ENCODE measurements around the gene CHSY3. TPM values are rescaled to one million over a fixed set of nuclear protein-coding genes. Genes with fewer than 3 reads are reported as not detected.

CHSY3 gene
- polyA plus RNA-seq (2013, experiment 1 of 2; ENCODE audit: insufficient read length): 17.7 TPM
- polyA plus RNA-seq (2013, experiment 2 of 2; ENCODE audit: insufficient read length): 28.5 TPM

DNA sequence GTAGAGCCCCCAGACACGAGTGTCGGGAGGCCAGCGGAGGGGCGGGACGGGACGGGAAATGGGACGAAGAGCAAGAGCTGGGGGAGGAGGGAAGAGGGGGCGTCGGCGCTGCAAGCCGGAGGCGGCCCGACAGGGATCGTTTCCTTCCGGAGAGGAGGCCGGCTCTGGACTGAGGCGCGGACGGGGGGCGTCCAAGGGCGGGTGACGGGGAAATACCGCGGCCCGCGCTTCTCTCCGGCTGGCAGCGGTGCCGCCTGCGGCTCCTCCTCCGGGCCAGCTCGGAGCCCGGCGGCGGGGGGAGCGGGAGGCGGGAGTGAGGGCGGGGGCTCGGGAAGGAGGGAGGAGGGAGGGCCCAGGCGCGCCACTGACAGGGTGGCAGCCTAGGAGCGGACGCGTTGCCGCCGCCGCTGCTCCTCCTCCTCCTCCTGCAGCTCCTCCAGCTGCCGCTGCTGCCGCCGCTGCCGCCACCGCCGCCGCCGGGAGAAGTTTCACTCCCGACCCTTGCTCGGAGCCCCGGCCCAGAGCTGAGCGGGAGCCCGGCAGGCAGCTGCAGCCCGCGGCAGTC lies at the start of gene CHSY3:
Gene CHSY3, plus strand, starts transcription at position 364 of the 565 bp plus-strand sequence.
- DNase-seq: peak; percentile 91

DNA sequence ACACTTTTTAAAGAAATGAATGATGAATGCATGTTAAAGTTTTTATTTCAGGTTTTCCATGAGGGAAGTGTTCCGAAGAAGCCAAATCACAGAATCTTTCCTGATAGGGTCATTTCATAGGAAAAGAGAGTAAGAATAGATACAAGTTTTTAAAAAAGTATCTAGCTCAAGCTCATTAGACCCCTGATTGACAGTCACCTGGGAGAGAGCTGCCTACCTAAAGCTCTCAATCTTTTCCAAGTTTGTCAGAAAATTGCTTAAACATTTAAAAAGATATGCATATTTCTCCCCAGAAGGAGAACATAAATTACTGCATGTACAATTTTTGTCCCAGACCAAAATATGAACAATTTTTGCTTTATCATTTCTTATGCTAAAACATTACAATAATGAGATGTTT lies 47.9 kb upstream of the CHSY3 start:
- no peak for DNase-seq

DNA sequence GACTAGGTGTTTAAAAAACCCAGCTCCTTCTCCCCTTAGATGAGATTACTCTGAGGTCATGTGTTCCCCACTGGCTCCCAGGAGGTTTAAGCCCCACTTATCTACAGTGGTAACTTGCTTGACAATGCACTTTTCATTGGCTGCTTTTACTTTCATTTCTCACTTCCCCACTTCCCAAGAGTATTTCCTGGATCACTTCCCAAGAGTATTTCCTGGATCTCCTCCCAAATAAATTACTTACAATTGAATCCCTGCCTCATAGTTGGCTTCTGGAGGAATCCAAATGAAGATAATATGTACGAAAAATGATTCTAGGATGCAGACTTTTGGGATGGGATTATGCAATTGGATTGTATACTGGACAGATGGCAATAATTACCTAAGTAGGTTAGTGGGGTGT lies 47.1 kb upstream of the CHSY3 start:
- DNase-seq: no peak

DNA sequence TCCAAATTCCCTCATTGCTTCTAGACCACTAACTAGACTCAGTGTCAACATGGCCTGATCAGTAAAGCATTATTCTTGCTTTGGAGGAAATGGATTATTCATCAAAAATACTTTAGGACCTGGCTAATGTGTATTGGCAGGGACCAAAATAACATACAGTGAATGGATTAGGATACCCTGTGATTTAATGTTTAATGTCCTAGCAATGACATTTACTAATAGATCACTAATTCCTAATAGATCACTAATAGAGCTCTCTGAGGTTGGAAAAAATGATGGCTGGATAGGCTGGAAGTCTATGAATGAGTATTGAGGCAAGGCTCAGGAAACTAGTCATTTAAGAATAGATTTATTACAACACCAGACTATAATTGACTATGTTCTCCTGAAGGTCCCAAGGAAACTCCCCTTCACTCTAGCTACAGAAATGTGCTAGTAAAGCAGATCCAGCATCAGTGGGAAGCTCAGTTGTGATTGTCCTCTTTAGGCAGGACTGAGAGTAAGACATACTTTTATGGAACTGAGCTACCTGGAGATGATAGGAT lies 46.1 kb upstream of the CHSY3 start:
- no peak for DNase-seq

DNA sequence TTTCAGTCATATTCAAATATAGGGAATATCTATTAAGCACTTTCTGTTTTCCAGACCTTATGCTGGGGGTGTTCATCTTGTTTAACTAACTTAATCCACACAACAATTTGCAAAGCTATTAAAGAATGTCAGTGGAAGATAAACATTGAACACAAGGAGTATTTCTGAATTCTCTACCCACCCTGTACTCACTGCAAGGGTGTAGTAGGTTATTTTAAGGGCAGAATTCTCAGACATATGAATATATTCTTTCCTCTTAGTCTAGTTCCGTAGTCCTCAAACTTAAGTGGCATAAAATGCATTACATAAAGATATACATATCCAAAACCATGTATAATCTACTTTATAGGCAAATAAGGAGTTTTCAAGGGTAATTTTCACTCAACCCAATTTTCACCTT lies 19.9 kb upstream of the CHSY3 start:
- DNase-seq: no peak

DNA sequence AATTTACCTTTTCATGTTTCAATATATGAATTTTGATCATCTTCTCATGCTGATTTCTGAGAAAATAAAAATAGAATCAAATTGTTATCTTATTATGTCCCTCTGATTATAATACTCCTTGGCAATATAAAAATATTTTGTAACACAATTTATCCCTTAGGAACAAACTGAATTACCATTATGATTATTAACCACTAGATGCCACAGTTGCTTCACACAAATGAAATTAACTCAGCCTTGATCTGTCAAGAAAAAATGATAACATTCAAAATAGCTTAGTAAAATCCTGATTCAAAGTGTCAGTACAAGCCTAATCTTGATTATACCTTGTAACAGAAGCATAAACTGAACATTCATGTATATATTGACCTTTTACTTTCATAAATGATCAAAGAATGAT lies 4.8 kb upstream of the CHSY3 start:
- DNase-seq: peak; percentile 46

DNA sequence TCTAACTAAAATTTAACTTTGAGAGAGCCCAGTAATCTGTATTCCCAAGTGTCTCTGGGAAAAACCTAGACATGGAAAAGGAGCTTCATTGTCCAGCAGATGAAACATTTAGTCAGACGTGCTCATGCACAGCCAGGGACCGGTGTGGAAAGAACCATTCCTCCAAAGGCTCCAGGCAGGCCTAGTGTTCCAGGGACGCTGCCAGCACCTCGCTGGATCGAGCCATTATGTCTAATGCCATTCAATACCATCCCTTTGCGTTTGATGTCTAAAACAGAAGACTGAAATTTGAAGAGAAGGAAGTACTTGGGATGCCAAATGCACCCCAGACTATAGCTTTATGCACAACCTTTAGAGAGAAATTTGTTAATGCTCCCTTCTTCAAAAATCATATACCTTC lies 1.4 kb upstream of the CHSY3 start:
- DNase-seq: no peak

DNA sequence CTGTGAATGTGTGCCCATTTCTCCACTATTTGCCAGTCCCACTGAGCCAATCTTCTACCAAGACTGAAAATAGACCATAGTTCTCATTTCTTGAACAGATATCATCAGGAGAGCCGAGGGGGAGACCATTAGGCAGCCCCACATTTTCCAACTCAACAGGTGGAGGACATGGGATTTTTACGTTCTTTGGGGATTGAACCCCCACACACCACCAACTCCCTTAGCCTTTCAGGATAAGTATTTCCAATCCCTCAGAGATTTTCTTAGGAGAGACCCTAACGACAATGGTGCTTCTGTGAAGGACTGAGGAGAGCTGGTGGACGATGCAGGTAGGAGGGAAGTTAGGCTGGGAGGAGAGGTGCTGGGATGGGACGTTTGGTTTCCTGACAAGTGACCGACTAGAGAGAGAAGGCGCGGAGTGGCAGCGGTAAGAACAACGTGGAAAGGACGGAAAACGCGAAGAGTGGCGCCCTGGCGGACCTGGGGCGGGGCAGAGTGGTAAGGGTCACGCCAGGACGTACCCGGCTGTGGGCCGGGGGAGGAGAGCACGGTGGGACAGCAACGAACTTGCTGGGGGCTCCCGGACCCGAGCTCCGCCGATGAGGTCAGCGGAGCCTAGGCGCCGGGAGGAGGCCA lies 681 bp upstream of the CHSY3 start:
- DNase-seq: no peak

DNA sequence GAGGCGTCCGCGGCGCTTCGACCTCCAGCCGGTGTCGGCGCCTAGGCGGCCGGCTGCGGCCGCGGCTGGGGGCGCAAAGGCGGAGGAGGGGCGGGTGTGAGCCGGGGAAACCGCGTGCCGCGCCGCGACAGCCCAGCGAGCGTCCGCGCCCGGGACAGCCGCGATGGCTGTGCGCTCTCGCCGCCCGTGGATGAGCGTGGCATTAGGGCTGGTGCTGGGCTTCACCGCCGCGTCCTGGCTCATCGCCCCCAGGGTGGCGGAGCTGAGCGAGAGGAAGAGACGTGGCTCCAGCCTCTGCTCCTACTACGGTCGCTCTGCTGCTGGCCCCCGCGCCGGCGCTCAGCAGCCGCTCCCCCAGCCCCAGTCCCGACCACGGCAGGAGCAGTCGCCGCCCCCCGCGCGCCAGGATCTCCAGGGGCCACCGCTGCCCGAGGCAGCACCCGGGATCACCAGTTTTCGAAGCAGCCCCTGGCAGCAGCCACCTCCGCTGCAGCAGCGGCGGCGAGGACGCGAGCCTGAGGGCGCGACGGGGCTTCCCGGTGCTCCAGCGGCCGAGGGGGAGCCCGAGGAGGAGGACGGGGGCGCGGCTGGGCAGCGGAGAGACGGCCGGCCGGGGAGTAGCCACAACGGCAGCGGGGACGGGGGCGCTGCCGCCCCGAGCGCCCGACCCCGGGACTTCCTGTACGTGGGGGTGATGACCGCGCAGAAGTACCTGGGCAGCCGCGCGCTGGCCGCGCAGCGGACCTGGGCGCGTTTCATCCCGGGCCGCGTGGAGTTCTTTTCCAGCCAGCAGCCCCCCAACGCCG lies 605 bp downstream of the CHSY3 start:
- DNase-seq: peak; percentile 28

DNA sequence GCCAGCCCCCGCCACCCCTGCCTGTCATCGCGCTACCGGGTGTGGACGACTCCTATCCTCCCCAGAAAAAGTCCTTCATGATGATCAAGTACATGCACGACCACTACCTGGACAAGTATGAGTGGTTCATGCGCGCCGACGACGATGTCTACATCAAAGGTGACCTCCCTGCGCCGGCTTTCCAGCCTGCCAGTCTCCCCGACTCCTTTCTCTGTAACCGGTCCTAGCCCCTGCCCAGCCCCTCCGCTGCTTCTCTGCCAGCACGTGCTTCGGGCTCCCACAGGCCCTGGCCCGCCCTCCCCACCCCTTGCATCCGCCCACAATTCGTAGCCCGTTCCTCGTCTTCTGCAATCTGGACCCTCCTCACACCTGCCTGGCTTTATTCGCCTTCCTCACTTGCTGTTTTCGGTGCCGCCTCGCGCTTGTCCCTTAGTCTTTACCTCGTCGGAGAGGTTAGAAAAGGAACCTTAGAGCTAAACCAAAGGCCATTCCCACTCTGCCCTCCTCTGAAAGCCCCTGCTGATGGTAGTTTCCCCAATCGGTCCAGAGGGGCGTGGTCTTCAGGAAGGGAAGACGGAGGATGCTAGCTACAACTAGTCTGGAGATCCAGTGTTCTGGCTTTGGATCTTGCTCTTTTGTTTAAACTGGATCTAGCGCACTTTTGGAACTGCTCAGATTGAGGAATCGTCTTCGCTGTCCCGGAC lies 1.4 kb downstream of the CHSY3 start:
- peak; percentile 36 for DNase-seq

DNA sequence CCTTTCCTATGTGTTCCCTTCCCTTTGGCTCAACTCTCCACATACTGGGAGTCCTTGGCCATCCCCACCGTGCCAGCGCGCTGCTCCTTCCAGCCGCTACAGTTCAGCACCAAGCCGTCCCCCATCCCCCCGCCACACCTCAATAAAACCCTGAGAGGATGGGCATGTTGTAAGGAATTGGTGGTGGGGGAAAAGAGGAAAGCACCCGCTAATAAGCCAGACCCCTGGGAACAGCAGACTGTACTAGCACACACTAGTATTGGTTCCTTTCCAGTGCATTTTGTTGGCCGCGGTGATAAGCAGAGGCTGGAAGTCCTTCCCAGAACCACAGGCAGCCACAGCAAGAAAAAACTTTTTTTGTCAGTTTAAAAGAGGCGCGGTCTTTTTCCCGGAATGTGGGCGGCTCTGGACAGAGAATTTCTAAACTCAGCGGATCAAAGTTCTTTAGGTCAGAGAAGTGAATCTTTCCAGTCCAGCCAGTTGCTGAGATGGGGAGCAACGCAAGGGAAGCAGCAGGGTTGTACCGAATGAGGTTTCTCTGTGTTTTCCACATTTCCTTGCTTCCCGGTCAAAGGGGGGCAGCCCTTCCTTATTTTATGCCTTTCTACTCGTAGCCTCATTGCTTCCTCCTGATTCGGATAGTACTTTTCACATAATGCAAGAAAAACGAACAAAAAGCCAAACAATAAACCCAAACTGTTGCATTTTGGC lies 2.1 kb downstream of the CHSY3 start:
- peak; percentile 61 for DNase-seq

DNA sequence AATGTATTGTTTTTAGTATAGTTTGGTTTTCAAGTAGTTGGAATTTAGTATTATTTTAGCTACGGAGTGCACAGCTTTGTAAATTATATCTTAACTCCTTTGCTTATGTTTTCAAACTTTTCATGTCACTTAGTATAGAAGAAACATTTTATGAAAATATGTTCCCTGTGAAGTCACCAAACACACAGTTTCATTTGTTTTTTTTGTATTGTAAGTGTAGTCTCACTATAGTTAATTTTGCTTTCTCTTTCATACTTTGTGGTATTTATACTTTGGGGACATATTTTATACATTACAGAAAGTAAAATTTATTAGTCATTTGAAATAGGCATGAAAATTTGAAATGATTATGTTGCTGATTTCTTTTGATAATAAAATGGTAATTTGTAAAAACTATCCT lies 5.0 kb downstream of the CHSY3 start:
- DNase-seq: peak; percentile 34

DNA sequence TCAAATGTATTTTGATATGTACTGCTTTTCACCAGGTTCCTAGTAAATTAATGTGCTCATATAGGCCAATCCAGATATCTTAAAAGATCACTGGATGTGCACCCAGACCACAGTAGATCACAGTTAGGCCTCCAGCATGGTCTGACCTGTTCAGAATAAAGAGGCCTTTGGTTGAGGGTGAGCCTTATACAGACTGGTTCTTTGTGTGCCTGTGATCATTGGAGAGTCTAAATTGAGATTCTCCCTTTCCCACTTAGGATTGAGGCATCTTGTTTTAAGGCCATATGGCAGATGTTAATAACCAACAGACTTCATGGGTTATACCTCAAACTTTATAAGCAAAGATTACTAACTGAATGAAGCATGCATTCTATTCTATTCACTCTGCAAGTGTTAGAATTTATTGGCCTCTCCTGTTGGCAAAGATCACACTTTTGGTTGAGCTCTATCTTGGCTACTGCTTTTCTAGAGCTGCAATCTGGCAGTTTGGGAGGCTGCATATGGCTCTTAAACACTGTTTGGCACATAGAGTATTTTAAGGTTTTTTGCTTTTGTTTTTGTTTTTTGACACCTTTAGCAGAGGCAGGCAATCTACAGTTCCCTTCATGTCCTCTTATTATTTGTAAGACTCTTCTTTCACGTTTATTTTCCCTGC lies 8.5 kb downstream of the CHSY3 start:
- DNase-seq: no peak

DNA sequence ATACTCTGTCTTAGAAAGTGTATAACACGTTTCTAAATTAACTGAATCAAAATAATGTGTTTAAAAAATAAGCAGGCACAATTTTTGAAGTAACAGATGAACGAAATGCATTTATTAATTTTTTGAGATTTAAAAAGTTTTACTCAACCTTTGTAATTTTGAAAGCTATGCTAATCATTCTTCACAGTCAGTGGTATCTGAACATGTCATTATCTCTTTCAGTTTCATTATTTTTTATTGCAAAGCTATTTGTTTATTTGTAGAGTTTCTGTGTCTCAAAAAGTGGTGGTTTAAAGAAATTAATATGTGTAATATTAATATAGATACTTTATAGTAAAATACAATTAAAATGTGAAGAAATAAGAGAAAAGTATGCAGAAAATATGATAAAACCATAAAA lies 11.2 kb downstream of the CHSY3 start:
- no peak for DNase-seq

DNA sequence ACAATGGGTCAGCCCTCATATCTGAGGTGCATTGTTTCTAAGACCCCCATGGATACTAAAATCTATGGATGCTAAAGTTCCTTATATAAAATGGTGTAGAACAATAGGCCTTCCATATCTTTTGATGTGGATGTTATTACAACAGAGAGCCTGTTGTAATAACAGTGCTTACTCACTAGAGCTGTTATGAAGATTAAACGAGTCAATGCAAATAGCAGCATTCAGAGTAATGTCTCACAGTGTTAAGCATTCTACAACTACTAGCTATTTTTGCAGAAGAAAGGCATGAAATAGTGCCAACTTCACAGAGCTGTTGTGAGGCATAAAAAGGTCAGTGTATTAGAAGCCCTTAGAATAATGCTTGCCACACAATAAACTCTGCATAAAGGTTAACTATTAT lies 13.0 kb downstream of the CHSY3 start:
- peak; percentile 30 for DNase-seq

DNA sequence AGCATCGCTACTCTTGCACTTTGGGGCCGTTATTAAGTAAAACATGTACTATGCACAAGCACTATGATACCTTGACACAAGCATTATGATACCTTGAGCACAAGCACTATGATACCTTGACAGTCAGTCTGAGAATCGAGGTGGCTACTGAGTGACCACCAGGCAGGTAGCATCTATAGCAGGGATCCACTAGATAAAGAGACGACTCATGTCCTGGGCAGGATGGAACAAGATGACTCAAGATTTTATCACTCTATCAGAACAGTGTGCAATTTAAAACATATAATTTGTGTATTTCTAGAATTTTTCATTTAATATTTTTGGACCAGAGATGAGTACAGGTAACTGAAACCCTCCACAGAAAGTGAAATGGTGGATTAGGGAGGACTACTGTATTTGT lies 16.9 kb downstream of the CHSY3 start:
- DNase-seq: no peak

DNA sequence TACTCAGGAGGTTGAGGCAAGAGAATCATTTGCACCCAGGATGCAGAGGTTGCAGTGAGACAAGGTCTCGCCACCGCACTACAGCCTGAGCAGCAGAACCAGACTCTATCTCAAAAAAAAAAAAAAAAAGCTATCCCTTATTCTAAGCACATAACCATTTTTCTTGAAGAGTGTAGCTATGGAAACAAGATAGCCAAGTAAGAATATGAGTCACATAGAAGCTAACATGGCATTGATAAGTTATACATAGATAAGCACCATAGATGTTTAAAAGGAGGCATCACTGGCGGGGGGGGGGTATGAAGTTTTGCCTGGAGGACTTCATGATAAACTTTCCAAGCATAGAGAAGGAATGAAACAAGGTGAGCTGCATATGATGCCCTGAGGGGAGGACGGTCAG lies 26.0 kb downstream of the CHSY3 start:
- DNase-seq: peak; percentile 31

DNA sequence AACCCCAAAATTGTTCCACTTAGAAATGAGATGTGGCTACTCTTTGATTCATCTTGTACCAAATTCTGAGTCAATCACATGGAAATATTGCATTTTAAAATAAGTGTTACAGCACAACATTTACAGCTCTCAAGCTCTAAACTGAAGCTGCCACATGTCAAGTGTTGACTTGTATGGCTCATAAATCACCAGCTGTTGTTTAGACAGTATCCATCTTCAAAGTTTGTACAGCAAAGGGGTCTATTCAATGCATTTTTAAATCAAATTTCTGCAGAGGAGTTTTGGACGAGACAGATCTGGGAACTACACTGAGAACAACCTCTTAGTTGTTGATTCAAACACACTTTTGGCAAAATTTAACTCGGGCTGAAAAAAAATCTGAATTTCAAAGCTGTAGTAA lies 31.4 kb downstream of the CHSY3 start:
- no peak for DNase-seq

DNA sequence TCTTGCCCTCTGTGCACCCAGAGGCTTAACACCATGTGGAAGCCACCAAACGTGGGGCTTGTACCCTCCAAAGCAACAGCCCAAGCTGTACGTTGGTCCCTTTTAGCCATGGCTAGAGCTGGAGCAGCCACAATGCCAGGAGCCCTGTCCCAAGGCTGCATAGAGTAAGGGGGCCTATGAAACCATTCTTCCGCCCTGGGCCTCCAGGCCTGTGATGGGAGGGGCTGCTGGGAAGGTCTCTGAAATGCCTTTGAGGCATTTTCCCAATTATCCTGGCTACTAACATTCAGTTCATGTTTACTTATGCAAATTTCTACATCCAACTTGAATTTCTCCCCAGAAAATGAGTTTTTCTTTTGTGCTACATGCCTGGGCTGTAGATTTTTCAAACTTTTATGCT lies 33.8 kb downstream of the CHSY3 start:
- no peak for DNase-seq

DNA sequence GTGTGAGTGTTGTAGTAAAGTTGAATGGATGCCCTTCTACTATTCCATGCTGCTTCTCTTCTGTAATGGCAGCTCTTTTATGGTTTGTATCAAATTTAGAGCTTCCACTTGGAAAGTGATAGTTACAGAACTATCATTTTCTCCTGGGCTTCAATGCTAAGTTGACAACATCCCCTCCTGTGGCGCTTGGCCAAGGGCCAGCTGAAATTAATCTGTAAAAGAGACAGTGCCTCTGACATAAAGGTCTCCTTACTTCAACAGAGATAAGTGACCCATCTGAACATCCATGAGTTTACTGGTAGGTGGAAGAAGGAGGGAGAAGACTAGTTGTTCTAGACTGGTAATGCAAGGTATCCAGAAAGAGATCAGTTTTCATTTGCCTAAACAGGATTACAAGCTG lies 39.7 kb downstream of the CHSY3 start:
- DNase-seq: no peak

DNA sequence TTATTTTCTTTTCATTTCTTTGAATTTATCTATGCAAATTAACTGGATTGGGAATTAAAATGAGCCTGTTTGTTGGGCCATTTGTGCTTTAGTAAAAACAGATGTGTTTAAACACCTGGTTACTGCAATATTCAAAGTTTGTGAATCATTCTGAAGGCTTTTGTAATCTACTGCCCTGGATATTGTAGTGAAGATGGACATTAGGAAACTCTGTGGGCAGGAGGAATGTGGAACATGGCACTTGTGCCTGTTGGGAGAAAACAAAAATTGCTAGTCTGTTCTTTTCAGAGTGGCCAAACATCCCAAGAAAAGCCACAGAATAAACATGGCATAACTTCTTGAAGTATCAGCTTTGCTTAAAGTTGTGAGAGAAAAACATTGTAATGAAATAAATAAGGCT lies 40.8 kb downstream of the CHSY3 start:
- DNase-seq: peak; percentile 69

DNA sequence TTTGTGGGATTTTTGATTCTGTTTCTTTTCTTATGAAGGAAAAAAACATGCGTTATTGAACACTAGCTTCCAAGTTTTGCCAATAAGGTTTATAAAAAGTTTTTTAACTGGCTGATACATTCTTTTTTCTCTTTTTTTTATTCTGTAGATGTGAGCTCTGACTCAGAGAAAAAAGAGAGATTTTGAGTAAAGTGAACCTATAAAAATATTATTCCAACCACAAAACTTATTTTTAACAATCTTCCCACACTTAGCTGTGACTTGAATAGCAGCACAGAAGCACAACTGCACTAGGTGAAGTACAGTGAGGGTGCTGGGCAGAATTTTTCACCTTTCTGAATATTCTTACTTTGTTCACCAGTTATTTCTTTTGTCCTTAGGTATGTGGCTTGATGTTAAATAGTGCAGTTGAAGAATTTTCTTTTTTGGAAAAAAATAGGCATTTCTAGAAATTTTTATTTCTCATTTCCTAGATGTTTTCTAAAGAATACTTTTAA lies 41.6 kb downstream of the CHSY3 start:
- peak; percentile 57 for DNase-seq
